ENCODE results near the gene PCMTD2. TPM values are rescaled to one million over a fixed set of nuclear protein-coding genes. Genes with fewer than 3 reads are reported as not detected.

PCMTD2 gene
- total and polyA plus RNA-seq, 2 of the 13 experiments (the other 11 are each of a cell fraction or from before 2014, with no cell fraction given), result 47.0 to 76.9 TPM

DNA sequence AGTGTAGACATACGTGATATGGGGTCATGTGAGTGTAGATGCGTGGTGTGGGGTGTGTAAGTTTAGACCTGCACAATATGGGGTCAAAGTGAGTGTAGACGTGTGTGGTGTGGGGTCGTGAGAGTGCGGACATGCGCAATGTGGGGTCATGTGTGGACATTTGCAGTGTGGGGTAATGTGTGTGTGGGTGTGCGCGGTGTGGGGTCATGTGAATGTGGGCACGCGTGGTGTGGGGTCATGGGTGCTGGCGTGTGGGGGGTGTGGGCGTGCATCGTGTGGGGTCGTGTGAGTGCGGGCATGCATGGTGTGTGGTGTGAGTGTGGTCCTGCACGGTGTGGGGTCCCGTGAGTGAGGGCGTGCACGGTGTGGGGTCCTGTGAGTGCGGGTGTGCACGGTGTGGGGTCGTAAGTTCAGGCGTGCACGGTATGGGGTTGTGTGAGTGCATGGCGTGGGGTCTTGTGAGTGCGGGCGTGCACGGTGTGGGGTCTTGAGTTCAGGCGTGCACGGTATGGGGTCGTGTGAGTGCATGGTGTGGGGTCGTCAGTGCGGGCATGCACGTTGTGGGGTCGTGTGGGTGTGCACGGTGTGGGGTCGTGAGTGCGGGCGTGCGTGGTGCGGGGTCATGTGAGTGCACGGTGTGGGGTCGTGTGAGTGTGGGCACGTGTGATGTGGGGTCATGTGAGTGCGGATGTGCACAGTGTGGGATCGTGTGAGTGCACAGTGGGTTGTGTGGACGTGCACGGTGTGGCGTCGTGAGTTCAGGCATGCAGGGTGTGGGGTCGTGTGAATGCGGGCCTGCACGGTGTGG is 14.3 kb downstream of the PCMTD2 start (continued):
- no peak for TF ChIP-seq CEBPB (IDR thresholded peaks at IDR 0.05; ENCODE audit: borderline replicate concordance, low read depth, low read length)
- TF ChIP-seq RELA (CRISPR knock-in tag; IDR thresholded peaks at IDR 0.05), result no peak
- 0 out of 2 replicates have a peak, but pooled peaks have one; percentile 25 for TF ChIP-seq EED (CRISPR knock-in tag; IDR thresholded peaks at IDR 0.05)
- TF ChIP-seq AGO2 (optimal IDR thresholded peaks at IDR 0.05; ENCODE audit: low read depth, low read length), result peak; percentile 82
- TF ChIP-seq ZNF17 (CRISPR knock-in tag; IDR thresholded peaks at IDR 0.05), result no peak
- no peak for TF ChIP-seq MAFF (IDR thresholded peaks at IDR 0.05; ENCODE audit: low read depth, low read length)
- no peak for TF ChIP-seq IKZF1 (IDR thresholded peaks at IDR 0.05)
- TF ChIP-seq ZNF142 (CRISPR knock-in tag; IDR thresholded peaks at IDR 0.05), result no peak
- no peak for TF ChIP-seq ZNF589 (CRISPR knock-in tag; conservative IDR thresholded peaks at IDR 0.05)
- TF ChIP-seq TAF15 (IDR thresholded peaks at IDR 0.05; ENCODE audit: low read depth, low read length, poor library complexity, severe bottlenecking), result no peak
